GM12874 (cell line): Measurements from ENCODE around the gene SIRT2.

Source experiments
- CTCF ChIP-seq: IDR thresholded peaks from 2 replicates; pipeline ENCODE4 v1.5.1; 2011; ENCODE audit warnings: low read depth, mild to moderate bottlenecking, control low read depth, low read length, moderate library complexity; ENCODE audit not compliant: insufficient read depth

Gene SIRT2

GRCh38 chr19:38899447-38900201, at the start of gene SIRT2, which contains the start of gene NFKBIB:
TSS of gene SIRT2 (minus strand) at chr19:38899618. CDS start at chr19:38899521, 97 bp downstream.
TSS of gene NFKBIB (plus strand) at chr19:38899969. CDS start at chr19:38900033, 64 bp downstream.
- no peak for TF ChIP-seq CTCF

- no peak for TF ChIP-seq CTCF
Observed at GRCh38 chr19:38946229-38947010, 47.0 kb upstream of the SIRT2 start.

GRCh38 chr19:38945562-38946228, 46.3 kb upstream of the SIRT2 start:
- no peak for TF ChIP-seq CTCF

- no peak for TF ChIP-seq CTCF
Observed at GRCh38 chr19:38944981-38945506, 45.6 kb upstream of the SIRT2 start.

- no peak for TF ChIP-seq CTCF
Observed at GRCh38 chr19:38942471-38943181, 43.2 kb upstream of the SIRT2 start.

- no peak for TF ChIP-seq CTCF
Observed at GRCh38 chr19:38941979-38942378, 42.6 kb upstream of the SIRT2 start.
